Measurements from ENCODE around the gene PAK1.
A peak's percentile ranks its signal among the peaks of the same experiment; 100 is the strongest.

PAK1 gene

DNA sequence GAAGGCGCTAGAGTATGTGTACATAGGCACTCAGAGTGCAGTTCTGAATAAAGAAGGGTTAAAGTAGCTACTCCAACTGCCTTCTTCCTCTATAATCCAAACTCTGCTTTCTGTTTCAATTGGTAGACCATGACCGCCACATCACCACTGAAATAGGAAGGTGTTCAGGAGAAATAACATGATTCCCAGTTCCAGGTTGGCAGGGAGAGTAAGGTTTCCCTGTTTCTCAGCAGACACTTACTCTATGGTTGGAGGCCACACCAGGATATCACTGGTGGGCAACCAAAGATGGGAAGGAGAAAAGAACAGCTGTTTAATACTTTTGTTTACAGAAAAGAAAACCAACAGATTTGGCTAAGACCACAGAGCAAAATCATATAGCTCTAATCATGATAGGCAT lies 37.9 kb downstream of the PAK1 start:
- no peak for FAIRE-seq

DNA sequence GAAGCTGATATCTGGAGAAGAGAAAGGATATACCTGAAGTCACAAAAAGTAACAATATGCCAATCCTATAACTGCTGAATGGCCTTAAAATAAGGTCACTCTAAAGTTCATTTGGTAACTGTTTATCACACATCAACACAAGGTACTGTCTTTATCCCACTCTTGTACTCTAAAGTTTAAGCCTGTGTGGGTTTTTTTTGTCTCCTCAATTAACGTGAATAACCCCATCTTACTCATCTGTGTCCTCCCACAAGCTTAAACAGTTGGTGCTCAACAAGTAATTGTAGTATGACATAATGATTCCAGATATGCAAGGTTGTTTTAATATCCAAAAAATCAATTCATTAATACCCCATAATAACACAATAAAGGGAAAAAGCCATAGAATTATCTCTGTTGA lies 42.1 kb downstream of the PAK1 start:
- FAIRE-seq = no peak

DNA sequence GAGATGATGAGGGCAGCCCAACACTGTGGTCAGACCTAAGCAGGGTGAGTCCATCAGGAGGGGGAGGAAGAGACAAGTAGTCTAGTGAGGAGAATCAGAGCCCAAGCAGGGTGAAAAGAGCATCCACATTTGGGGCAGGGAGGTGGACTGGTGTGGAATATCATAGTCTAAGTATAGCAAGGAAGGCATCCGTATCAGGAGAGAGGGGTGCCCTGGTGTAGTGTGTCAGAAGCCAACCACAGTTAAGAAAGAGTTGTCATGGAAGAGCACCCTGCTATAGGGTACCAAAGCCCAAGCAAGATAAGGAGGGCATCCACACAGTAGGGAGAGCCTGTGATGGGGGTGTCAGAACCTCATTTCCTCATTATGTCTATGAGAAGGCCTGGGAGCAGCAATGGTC lies 45.3 kb downstream of the PAK1 start:
- FAIRE-seq = no peak

DNA sequence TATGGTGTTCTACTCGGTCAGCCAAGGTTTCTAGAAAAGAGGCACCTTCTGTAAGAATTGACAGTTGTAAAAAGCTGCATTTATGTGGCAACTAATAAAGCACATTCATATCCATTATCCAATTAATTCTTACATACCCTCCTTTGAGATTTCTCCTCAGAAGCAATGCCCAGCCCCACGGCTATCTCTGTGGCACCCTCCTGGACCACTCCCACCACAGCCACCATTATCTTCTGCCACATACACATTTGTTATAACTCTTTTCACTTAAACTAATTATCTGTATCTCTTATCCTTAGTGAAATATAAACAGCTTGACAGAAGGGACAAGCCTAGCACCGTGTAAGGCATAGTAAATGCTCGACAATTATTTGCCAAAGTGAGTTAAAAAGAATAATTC lies 48.5 kb downstream of the PAK1 start:
- FAIRE-seq = no peak

DNA sequence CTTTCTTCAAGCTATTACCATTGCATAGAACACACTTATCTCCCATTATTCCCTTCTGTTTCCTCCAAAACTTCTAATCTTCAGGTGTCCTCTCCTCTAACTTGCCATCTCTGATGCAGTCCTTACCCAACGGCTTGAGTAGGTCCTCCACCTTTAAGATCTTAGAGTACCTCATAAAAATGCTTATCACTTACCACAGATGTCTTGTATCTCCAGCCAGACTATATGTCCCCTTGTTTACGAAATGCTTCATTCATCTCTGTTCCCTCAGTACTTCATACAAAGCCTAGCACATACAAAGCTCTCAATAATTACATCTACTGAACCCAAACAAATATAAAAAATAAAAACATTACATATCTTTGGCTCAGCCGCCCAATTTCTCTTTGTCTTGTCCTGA lies 49.2 kb downstream of the PAK1 start:
- FAIRE-seq = no peak

DNA sequence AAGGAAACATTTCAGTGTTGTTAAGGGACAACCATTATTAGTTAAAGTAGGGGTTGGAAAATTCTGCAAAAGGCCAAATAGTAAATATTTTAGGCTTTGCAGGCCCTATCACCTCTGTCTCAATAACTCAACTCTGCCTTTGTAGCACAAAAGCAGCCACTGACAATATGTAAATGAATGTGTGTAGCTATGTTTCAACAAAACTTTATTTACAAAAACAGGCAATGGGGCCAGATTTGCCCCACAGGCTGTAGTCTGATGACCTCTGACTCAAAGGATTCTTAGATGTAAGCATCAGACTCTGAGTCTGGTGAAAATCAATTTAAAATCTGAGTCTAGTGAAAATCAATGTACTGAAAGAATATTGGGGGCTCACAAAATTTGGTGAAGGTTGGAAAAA lies 50.3 kb downstream of the PAK1 start:
- no peak for FAIRE-seq

DNA sequence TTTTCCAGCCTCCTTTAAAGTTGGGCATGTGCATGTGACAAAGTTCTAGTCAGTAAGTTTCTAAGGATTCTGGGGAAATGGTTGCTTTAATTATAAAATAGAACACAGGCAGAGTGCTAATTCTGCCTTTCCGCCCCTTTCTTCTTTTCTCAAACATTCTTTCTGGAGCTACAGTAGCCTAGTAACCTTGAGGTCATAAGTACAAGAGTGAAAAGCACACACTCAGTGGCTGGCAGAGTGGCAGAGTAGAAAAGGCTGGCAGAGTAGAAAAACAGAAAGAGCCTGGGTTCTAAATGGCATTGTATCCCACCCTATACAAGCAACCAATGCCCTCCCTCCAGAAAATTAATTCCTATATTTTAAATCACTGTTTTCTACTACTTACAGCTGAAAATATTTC lies 51.2 kb downstream of the PAK1 start:
- no peak for FAIRE-seq

DNA sequence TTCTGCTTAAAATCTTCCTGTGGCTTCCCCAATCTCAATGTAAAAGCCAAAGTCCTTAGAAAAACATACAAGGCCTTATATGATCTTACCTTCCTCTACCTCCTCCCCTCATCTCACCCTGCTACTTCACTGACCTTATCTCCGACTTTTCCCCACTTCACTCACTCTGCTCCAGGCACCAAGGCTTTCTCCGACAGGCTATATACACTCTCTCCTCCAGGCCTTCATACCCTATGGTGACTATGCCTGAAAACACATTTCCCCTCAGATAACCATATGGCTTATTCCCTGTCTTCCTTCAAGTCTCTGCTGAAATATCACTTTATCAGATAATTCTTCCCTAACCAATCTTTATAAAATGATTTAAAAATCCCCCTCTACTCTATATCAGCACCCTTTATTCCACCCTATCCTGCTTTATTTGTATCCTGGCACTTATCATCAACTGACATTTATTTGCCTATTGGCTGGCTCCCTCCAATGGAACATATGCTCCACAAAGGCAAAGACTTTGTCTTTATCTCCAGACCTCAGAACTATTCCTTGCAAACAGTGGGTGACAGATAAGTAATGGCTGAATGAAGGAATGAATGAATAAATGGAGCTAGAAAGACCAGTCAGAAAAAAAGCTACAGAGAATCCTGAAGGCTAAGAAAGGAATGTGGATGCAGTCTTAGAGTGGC lies 52.7 kb downstream of the PAK1 start:
- no peak for FAIRE-seq

DNA sequence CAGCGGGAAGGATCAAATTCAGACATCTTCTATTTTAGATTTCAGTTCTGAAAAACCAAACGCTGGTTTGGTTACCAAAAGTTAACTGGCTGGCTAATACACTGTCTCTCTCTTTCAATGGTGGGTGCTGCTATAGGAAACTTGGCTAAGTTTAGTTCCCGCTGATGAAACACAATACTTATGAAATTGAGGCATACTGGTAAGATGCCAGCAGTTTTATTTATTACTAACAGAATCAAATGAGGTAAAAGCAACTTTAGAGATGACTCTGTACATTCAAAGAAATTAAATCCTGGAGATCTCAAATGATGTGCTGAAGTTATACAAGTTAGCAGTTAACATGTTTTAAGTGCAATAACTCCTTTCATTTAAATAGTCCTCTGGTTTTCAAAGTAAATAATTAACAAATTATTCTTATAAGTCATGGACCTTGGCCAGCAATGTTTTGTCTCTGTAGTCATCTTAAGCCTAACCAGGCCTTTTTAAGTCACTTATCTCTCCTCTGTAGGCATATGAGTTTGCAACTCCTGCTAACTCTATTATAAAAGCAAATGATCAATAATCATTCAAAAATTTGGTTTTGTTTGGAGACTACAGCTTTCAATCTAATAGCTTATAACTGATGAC lies 54.8 kb downstream of the PAK1 start:
- no peak for FAIRE-seq

DNA sequence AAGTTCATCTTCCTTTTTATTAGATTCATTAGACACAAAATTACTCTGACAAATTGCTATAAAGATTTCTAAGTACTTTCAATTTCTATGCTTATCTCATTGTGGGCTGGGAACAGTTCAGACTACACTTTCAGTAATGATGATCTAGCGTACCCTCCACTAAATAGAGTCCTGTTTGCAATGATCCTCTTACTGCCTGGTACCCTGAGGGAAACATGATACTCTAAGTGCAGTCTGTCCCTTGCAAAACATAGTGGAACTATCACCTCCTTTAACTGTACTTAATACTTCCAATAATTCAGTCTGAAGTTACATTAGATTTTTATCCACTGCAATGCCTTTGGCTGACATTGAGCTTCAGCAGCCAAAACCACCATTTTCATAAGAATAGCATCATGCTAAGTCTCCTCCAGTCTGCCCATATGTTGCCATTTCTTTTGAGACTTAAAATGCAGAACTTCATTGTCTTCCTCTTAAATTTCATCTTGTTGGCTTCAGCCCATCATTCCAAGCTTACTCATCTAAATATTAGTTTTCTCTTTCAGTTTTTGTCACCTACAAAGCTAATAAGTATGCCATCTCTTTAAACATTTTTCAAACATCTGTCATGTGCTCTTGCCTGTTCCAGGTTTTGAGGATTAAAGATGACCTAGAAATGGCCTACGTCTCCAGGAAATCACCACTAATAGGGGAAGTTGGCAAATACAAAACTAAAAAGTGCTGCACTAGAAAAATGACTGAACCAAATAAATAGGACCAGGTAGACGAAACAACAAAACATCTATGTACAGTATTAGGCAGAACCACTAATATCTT lies 55.5 kb downstream of the PAK1 start:
- no peak for FAIRE-seq

DNA sequence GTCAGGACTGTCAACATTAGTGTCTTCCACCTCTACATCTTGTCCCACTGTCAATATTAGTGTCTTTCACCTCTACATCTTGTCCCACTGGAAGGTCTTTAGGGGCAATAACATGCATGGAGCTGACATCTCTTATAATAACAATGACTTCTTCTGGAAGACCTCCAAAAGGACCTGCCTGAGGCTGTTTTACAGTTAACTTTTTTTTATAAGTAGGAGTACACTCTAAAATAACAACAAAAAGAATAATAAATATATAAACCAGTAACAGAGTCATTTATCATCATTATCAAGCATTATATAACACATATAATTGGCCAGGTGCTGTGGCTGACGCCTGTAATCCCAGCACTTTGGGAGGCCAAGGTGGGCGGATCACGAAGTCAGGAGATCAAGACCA lies 57.5 kb downstream of the PAK1 start:
- no peak for FAIRE-seq

DNA sequence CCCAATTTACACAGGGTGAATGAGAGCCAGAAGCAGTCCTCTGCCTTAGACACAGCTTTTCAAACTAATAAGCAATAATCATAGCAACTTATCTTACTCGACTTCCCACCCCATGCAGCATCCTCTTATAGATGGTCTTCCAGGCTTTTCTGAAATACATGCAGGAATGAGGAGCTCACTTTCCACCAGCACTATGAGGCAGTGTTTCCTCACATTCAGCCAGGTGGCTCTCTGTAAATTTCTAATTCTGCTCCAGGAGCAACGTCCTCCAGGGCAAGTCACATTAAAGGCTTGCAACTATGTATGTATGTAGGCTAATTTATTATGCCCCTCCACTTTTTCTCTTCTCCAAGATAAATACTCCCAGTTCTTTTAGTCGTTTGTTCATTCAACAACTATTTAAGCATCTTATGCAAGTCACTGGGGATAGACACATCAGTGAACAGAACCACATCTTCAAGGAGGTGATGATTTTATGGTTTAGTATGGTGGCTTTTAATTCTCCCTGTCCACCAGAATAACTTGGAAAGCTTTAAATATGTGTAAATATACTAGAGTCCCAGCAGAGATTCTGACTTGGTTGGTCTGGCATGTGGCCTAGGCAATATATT lies 59.9 kb downstream of the PAK1 start:
- FAIRE-seq = no peak

DNA sequence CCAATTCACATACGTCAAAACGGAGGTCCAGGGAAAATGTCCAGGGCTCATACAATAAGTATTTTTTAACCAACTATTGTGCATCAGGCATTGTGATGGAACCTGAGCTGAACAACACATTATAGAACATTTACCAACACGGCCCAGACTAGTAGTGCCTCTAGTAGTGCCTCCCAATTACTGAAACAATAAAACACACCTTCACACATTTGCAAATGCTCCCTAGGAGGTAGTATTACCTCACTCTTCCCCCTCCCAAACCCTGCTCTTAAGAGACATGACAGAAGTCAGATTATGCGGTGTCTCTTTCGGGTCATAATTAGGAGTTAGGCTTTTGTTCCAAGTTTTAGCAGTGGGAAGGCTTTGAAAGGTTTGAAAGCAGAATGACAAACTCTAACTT lies 61.1 kb downstream of the PAK1 start:
- FAIRE-seq = no peak

DNA sequence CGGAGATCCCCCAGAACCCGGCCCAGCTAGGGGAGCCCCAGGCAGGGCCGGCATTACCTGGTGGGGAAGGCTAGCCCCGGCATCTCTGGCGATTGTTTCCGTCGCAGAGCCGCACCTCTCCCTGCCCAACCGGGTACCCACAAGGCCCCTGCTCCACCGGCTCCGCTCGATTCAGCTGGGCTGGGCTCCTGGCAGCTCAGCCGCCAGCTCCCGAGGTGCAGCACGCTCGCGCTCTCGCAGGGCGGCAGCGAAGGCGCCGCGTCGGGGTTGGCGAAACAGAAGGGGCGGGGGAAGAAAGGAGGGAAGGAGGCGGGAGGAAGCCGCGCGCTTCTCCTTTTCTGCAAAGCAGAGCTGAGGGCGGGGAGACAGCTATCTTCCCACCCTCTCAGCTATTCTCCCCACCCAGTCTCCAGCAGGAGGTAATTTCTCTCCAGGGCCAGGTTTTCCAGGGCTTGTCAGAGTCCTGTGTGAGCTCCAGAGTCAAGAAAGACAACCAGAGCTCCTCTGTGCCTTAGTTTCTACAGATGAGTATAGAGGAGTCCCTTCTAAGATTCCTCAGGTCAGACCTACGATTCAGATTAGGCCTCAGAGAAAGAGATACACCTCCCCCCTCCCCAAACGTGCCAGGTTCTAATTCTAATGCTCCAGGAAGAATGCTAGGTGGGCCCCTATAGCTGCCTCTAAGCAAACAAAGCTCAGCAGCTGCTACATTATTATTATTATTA lies 62.0 kb downstream of the PAK1 start:
- FAIRE-seq = peak; percentile 82

DNA sequence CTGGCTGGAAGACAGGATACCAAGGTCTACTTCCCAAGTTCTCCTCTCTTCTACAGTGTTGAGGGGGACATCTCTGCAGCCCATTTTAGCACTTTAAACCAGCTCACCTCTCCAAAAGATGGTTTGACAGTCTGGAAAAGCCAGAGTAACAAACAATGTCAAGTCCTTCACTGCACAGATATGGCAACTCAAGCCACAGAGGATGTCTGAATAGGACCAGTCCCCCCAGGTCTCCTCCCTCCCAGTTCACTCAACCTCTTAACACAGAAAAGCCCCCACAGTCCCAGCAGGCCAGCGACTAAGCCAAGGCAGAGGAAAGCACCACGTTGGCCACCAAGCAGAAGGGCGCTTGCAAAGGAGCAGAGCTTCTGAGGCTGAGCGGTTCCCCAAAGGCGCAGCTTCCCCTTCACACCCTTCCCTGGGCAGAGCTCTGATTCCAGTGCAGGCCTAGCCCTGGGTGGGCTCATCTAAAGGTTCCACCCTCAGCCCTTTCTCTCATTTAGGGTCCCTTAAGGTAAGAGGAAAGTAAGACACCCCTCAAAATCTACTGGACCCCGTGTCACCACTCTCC lies 62.7 kb downstream of the PAK1 start:
- no peak for FAIRE-seq

DNA sequence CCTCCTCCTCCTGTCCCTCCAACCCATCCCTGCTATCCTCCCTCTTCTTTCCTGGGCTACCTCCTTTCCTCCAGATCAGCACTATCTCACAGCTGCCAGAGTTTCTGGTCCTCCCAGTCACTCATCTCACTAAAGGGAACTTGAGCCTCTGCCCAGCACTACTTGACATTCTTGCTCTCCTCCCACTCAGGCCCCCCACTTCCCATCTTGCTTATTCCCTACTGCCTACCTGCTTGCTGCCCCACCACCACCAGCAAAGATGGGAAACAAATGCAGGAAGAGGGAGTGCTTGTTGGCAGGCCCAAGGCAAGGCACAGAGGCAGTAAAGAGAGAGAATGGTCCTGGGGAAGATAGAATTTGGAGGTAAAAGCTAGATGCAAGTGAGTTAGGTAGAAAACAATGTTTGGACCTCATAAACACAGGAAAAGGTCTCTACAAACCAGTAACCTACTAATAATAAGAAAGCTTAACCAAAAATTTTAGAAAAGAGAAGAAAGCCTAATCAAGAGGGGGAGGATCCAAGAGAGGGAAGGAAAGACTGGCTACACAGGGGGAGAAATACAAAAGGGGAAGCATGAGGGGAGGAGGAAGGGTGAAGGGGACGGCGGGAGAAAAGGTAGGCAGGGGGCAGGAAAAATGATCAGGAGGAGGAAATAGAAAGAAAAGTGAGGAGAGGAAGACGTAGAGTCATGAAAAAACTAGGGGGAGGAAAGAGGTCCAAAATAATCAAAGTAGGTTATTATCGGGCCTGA lies 63.6 kb downstream of the PAK1 start:
- no peak for FAIRE-seq

DNA sequence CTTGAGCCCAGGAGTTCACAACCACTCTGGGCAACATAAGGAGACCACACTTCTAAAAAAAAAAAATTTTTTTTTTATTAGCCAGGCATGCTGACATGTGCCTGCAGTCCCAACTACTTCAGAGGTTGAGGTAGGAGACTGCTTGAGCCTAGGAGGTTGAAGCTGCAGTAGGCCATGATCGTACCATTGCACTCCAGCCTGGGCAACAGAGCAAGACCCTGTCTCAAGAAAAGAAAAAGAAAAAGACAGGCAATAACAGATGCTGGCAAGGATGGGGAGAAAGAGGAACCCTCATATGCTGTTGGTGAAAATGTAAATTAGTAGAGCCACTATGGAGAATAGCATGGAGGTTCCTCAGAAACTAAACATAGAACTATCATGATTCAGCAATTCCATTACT lies 64.8 kb downstream of the PAK1 start:
- no peak for FAIRE-seq

DNA sequence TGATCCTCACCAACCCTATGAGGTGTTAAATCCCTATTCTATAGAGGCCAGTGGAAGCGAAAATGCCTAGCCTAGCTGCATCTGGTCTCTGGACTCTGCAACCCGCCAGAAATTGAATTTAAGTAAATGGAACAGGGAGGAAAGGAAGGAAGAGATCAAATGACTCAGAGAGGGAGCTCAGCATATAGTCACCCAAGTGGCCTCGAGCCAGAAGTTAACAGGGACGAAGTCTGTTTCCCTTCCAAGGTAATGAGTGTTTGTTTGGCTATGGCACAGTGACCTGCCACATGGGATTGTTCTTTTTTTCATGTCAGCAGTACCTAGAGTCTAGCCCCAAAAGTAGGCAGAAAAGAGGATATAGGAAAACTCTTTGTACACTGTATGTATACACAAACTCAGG lies 66.3 kb downstream of the PAK1 start:
- FAIRE-seq = no peak

DNA sequence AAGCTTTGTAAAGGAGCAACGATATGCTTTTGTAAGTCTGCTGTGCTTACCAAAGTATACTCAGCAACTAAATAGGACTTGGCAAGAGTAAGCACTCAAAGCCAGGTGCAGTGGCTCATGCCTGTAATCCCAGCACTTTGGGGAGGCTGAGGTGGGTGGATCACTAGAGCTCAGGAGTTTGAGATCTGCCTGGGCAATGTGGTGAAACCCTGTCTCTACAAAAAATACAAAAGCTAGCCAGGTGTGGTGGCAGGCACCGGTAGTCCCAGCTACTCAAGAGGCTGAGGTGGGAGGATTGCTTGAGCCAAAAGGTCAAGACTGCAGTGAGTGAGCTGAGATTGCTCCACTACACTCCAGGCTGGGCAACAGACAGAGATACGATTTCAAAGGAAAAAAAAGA lies 67.5 kb downstream of the PAK1 start:
- no peak for FAIRE-seq

DNA sequence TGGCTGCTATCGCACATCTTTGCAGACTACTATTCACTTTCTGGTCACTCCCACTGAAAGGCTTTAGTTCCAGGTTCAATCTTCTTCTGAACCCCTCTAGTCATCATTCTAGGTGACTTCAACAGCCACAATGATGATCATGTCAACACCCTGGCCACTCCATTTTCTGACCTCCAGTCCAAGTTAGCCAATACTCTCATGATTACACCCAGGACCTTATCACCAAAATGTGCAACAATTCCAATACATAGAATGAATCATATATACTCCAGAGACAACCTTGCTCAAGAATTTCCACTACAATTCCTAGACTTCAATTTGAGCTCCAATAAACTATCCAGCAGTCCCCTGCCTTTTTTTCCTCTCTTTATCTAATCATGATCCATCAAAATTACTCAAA lies 70.7 kb downstream of the PAK1 start:
- no peak for FAIRE-seq

DNA sequence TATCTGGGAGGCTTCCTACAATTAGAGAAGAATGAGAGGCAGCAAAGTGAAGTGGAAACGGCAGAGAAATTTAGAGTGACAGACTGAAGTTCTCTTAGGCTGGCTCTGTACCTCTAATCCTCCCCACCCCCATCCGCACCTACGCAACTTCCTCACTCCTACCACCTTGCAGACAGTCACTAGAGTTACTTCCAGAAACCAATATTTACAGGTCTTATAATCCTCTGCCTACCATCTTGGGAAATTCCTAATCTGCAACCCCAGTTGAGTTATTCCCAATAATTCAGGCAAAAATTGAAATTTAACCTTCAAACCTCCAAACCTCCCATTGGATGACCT lies 71.7 kb downstream of the PAK1 start:
- no peak for FAIRE-seq
